ENCODE data around the gene IL22RA1. TPM values are rescaled to one million over a fixed set of nuclear protein-coding genes. Genes with fewer than 3 reads are reported as not detected.

IL22RA1 gene
- total RNA-seq, 4 donors from 2014 or later = 16.6 to 36.4 (median 27.8) TPM

- Histone ChIP-seq H3K27ac (no peak overlapping the region), H3K4me1 (no peaks in the 10 kb centered on the region), H3K9me3 (no peaks in the 10 kb centered on the region), H3K36me3 (peaks cover 5% of the 10 kb centered on the region), H3K4me3 (no peak overlapping the region), H3K27me3 (peaks cover 3% of the 10 kb centered on the region)
- 67% methylated on average over 4 of the region's 4 CpGs for WGBS
- no peak for DNase-seq (ENCODE audit: low spot score in 2 of 2)
- no peak for TF ChIP-seq CTCF (IDR thresholded peaks at IDR 0.05)
- TF ChIP-seq POLR2AphosphoS5 (IDR thresholded peaks at IDR 0.05) = no peak
- no peak for TF ChIP-seq POLR2A (IDR thresholded peaks at IDR 0.05)
- TF ChIP-seq EP300 (IDR thresholded peaks at IDR 0.05) = no peak
Measured at GRCh38 chr1:24167008-24167407, 24.1 kb upstream of the IL22RA1 start.

GRCh38 chr1:24165500-24165899 lies 22.6 kb upstream of the IL22RA1 start:
- 97% methylated on average over 2 of the region's 2 CpGs for WGBS
- Histone ChIP-seq H3K27ac (no peak overlapping the region), H3K36me3 (peaks cover 9% of the 10 kb centered on the region), H3K4me1 (no peaks in the 10 kb centered on the region), H3K9me3 (no peaks in the 10 kb centered on the region), H3K27me3 (peaks cover 3% of the 10 kb centered on the region), H3K4me3 (no peak overlapping the region)
- TF ChIP-seq POLR2A (IDR thresholded peaks at IDR 0.05) (no peak), CTCF (IDR thresholded peaks at IDR 0.05) (no peak), EP300 (IDR thresholded peaks at IDR 0.05) (no peak), POLR2AphosphoS5 (IDR thresholded peaks at IDR 0.05) (no peak)
- peak in 1 of 2 donors; percentile 5 for DNase-seq (ENCODE audit: low spot score in 2 of 2)

GRCh38 chr1:24164004-24164403 lies 21.1 kb upstream of the IL22RA1 start:
- Histone ChIP-seq H3K27ac (no peak overlapping the region), H3K4me1 (no peaks in the 10 kb centered on the region), H3K27me3 (no peaks in the 10 kb centered on the region), H3K4me3 (no peak overlapping the region), H3K36me3 (peaks cover 11% of the 10 kb centered on the region), H3K9me3 (no peaks in the 10 kb centered on the region)
- 100% methylated on average over 3 of the region's 3 CpGs for WGBS
- DNase-seq (ENCODE audit: low spot score in 2 of 2) = no peak
- TF ChIP-seq CTCF (IDR thresholded peaks at IDR 0.05) (no peak), EP300 (IDR thresholded peaks at IDR 0.05) (no peak)

GRCh38 chr1:24162201-24162600 lies 19.3 kb upstream of the IL22RA1 start:
- no peaks in the 10 kb centered on the region for H3K9me3 ChIP-seq
- H3K36me3 ChIP-seq = peaks cover 20% of the 10 kb centered on the region
- no peak overlapping the region for H3K4me3 ChIP-seq
- no peaks in the 10 kb centered on the region for H3K4me1 ChIP-seq
- TF ChIP-seq POLR2AphosphoS5 (IDR thresholded peaks at IDR 0.05) (no peak), POLR2A (IDR thresholded peaks at IDR 0.05) (no peak), EP300 (IDR thresholded peaks at IDR 0.05) (no peak), CTCF (IDR thresholded peaks at IDR 0.05) (no peak)
- WGBS = 81% methylated on average over 5 of the region's 5 CpGs
- no peak for DNase-seq (ENCODE audit: low spot score in 2 of 2)
- H3K27ac ChIP-seq = no peak overlapping the region
- no peaks in the 10 kb centered on the region for H3K27me3 ChIP-seq

- no peaks in the 10 kb centered on the region for H3K27me3 ChIP-seq
- 86% methylated on average over 4 of the region's 4 CpGs for WGBS
- no peak for DNase-seq (ENCODE audit: low spot score in 2 of 2)
- no peaks in the 10 kb centered on the region for H3K4me1 ChIP-seq
- no peak for TF ChIP-seq CTCF (IDR thresholded peaks at IDR 0.05)
- TF ChIP-seq POLR2AphosphoS5 (IDR thresholded peaks at IDR 0.05) = no peak
- TF ChIP-seq POLR2A (IDR thresholded peaks at IDR 0.05) = no peak
- no peak for TF ChIP-seq EP300 (IDR thresholded peaks at IDR 0.05)
- H3K27ac ChIP-seq = no peak overlapping the region
- H3K9me3 ChIP-seq = no peaks in the 10 kb centered on the region
- peaks cover 26% of the 10 kb centered on the region for H3K36me3 ChIP-seq
- H3K4me3 ChIP-seq = no peak overlapping the region
Measured at GRCh38 chr1:24161270-24161669, 18.3 kb upstream of the IL22RA1 start.
